ENCODE data around the gene IL17RD.

GRCh38 chr3:57085211-57085610 lies 79.9 kb downstream of the IL17RD start:
- no peak for TF ChIP-seq CTCF (IDR thresholded peaks at IDR 0.05 in 4 of 5, conservative IDR thresholded peaks at IDR 0.05 in 1 of 5)
- no peak for TF ChIP-seq POLR2A (IDR thresholded peaks at IDR 0.05)

All from gastrocnemius medialis (tissue), 4 donors.